Activated CD4-positive, alpha-beta memory T cell treated with anti-CD3 and anti-CD28 coated beads, Interleukin-2, amount 10 ng/mL, durations not matched to agents 7 days and 5 days (primary cell): ENCODE data around the gene WRNIP1. TPM values are rescaled to one million over a fixed set of nuclear protein-coding genes. Genes with fewer than 3 reads are reported as not detected.

Experiments used
- CTCF ChIA-PET: fragments of 350-600 bp; sonication (Branson Sonifier 250); formaldehyde crosslinking; loops from one replicate; lab custom pipeline; 2021; ENCODE audit warnings: antibody characterized with exemption, inconsistent platforms; lab: Charles Lee
- POLR2A ChIA-PET: fragments of 350-600 bp; sonication (Branson Sonifier 250); formaldehyde crosslinking; loops from one replicate; lab custom pipeline; 2021; ENCODE audit warnings: antibody characterized with exemption; lab: Charles Lee
- DNase-seq: peaks from one replicate; pipeline ENCODE4 v3.0.0-alpha.2; 2020
- H3K27ac Mint-ChIP-seq: one replicate; pipeline ENCODE4 v1.8.0; 2021; ENCODE audit warnings: mild to moderate bottlenecking, mixed read lengths
- H3K27me3 Mint-ChIP-seq: one replicate; pipeline ENCODE4 v1.8.0; 2021; ENCODE audit warnings: mixed read lengths
- H3K36me3 Mint-ChIP-seq: one replicate; pipeline ENCODE4 v1.8.0; 2021; ENCODE audit warnings: low read depth, mixed read lengths
- H3K4me1 Mint-ChIP-seq: one replicate; pipeline ENCODE4 v1.8.0; 2021; ENCODE audit warnings: mixed read lengths
- H3K4me3 Mint-ChIP-seq: one replicate; pipeline ENCODE4 v1.8.0; 2021; ENCODE audit warnings: mild to moderate bottlenecking, mixed read lengths
- H3K9me3 Mint-ChIP-seq: one replicate; pipeline ENCODE4 v1.8.0; 2021; ENCODE audit warnings: mixed read lengths
- total RNA-seq, 2 experiments: library from RNA; stranded (reverse); gene quantifications; one replicate each; pipeline ENCODE4 v1.2.3, GENCODE V29; 2021

The WRNIP1 gene
- total RNA-seq, 2 experiments from 2014 or later: 39.6 to 42.1 TPM

DNA sequence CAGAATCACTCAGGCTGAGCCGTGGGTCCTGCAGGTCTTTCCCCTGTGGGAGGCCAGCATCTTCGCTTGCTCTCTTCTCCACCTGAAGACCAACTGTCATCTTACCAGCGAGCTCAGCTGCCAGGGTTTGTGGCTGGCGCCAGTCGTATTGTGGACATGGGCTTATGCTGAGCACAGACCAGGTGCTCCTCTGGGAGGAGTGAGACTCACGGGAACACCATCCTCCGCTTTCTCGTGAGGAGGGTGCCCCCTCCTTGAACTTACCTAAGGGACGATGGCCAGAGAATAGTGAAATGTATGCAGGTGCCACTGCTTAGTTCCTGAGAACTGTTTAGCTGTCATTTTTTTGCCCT is 17.1 kb downstream of the WRNIP1 start:
- no peaks in the 10 kb centered on the region for H3K27me3 Mint-ChIP-seq
- ChIA-PET POLR2A (interaction anchor here (1.2 to 2.0 kb wide), 2 partner anchors 10 to 208 kb away, joined by 3 to 4 read pairs; no protein-coding TSS in a partner anchor), CTCF (interaction anchor here (1.0 kb wide), 1 partner anchor 9 kb away, joined by 3 read pairs; no protein-coding TSS in a partner anchor)
- peaks cover 6% of the 10 kb centered on the region for H3K4me1 Mint-ChIP-seq
- no peak for DNase-seq
- no peak overlapping the region for H3K27ac Mint-ChIP-seq
- peaks cover 48% of the 10 kb centered on the region for H3K36me3 Mint-ChIP-seq
- no peak overlapping the region for H3K4me3 Mint-ChIP-seq
- H3K9me3 Mint-ChIP-seq: no peaks in the 10 kb centered on the region

- Mint-ChIP-seq H3K27me3 (no peaks in the 10 kb centered on the region), H3K36me3 (peaks cover 51% of the 10 kb centered on the region), H3K27ac (no peak overlapping the region), H3K4me3 (no peak overlapping the region), H3K4me1 (peaks cover 6% of the 10 kb centered on the region), H3K9me3 (no peaks in the 10 kb centered on the region)
- DNase-seq: no peak
- ChIA-PET POLR2A (interaction anchor here (1.1 to 2.0 kb wide), 4 partner anchors 9 to 208 kb away, joined by 3 to 9 read pairs (median 4); partner anchors contain the start of gene SERPINB1), CTCF (interaction anchor here (1.0 to 2.0 kb wide), 4 partner anchors 9 to 16 kb away, joined by 3 to 8 read pairs (median 4); no protein-coding TSS in a partner anchor)
These were observed 17.6 kb downstream of the WRNIP1 start for GRCh38 chr6:2782825-2783187.

- Mint-ChIP-seq H3K27ac (no peak overlapping the region), H3K4me1 (peaks cover 6% of the 10 kb centered on the region), H3K36me3 (peaks cover 52% of the 10 kb centered on the region), H3K4me3 (no peak overlapping the region), H3K9me3 (no peaks in the 10 kb centered on the region), H3K27me3 (no peaks in the 10 kb centered on the region)
- ChIA-PET CTCF (interaction anchor here (1.0 to 2.0 kb wide), 4 partner anchors 8 to 16 kb away, joined by 3 to 8 read pairs (median 4); no protein-coding TSS in a partner anchor), POLR2A (interaction anchor here (1.1 to 2.0 kb wide), 5 partner anchors 9 to 207 kb away, joined by 3 to 9 read pairs (median 3); partner anchors contain the start of gene SERPINB1)
- no peak for DNase-seq
These were observed 18.2 kb downstream of the WRNIP1 start for GRCh38 chr6:2783188-2783963.

GRCh38 chr6:2784061-2784460 is 18.9 kb downstream of the WRNIP1 start:
- Mint-ChIP-seq H3K4me3 (no peak overlapping the region), H3K4me1 (peaks cover 6% of the 10 kb centered on the region), H3K27ac (no peak overlapping the region), H3K27me3 (no peaks in the 10 kb centered on the region), H3K36me3 (peaks cover 47% of the 10 kb centered on the region), H3K9me3 (no peaks in the 10 kb centered on the region)
- DNase-seq: no peak
- ChIA-PET CTCF (interaction anchor here (1.5 to 2.0 kb wide), 3 partner anchors 15 to 168 kb away, joined by 3 to 8 read pairs (median 4); no protein-coding TSS in a partner anchor), POLR2A (interaction anchor here (1.2 to 2.0 kb wide), 3 partner anchors 8 to 58 kb away, joined by 3 to 9 read pairs (median 4); partner anchors contain the start of gene SERPINB1)

- ChIA-PET CTCF (interaction anchor here (1.6 kb wide), 1 partner anchor 167 kb away, joined by 3 read pairs; no protein-coding TSS in a partner anchor), POLR2A (no interaction called here)
- peaks cover 40% of the 10 kb centered on the region for H3K36me3 Mint-ChIP-seq
- H3K4me1 Mint-ChIP-seq: peaks cover 6% of the 10 kb centered on the region
- no peaks in the 10 kb centered on the region for H3K27me3 Mint-ChIP-seq
- no peak for DNase-seq
- no peaks in the 10 kb centered on the region for H3K9me3 Mint-ChIP-seq
- no peak overlapping the region for H3K4me3 Mint-ChIP-seq
- no peak overlapping the region for H3K27ac Mint-ChIP-seq
These were observed 19.7 kb downstream of the WRNIP1 start for GRCh38 chr6:2784930-2785329.

DNA sequence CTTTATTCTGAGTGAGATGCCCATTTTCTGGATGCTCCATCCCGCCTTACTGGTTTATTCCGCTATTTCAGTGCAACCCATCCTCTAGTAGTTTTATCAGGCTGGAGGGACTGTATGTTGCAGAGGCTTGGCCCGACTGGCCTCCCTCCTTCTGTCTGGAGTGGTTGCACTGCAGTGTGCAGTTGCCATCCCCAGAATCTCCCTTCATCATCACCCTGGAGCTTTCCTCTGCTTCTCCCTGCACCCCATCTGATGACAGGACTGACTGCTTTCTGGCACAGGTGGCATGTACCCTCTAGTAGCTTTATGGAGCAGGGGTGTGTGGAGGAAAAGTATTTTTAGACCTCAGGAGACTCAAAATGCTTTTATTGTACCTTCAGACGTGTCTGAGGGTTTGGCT is 21.1 kb downstream of the WRNIP1 start:
- Mint-ChIP-seq H3K4me1 (peaks cover 11% of the 10 kb centered on the region), H3K9me3 (no peaks in the 10 kb centered on the region), H3K27ac (no peak overlapping the region), H3K36me3 (peaks cover 28% of the 10 kb centered on the region), H3K27me3 (no peaks in the 10 kb centered on the region), H3K4me3 (no peak overlapping the region)
- POLR2A ChIA-PET: no interaction called here
- no peak for DNase-seq
- CTCF ChIA-PET: no interaction called here

GRCh38 chr6:2790588-2791449 is 25.6 kb downstream of the WRNIP1 start:
- H3K4me3 Mint-ChIP-seq: no peak overlapping the region
- peak overlapping the region; percentile 57 for H3K27ac Mint-ChIP-seq
- peaks cover 21% of the 10 kb centered on the region for H3K36me3 Mint-ChIP-seq
- ChIA-PET CTCF (interaction anchor here (0.6 to 2.4 kb wide), 36 partner anchors 8 to 262 kb away, joined by 3 to 38 read pairs (median 4); partner anchors contain the start of genes MYLK4, SERPINB1 and WRNIP1), POLR2A (interaction anchor here (1.1 to 1.9 kb wide), 5 partner anchors 9 to 198 kb away, joined by 3 to 18 read pairs (median 7); partner anchors contain the start of genes SERPINB1 and WRNIP1)
- H3K9me3 Mint-ChIP-seq: no peaks in the 10 kb centered on the region
- DNase-seq: peak; percentile 71
- H3K4me1 Mint-ChIP-seq: peaks cover 38% of the 10 kb centered on the region
- H3K27me3 Mint-ChIP-seq: no peaks in the 10 kb centered on the region

GRCh38 chr6:2791450-2791974 is 26.3 kb downstream of the WRNIP1 start:
- Mint-ChIP-seq H3K27ac (peak overlapping the region; percentile 57), H3K36me3 (peaks cover 16% of the 10 kb centered on the region), H3K4me1 (peaks cover 41% of the 10 kb centered on the region), H3K9me3 (no peaks in the 10 kb centered on the region), H3K4me3 (no peak overlapping the region), H3K27me3 (no peaks in the 10 kb centered on the region)
- POLR2A ChIA-PET: interaction anchor here (0.6 to 1.9 kb wide), 8 partner anchors 8 to 198 kb away, joined by 3 to 18 read pairs (median 4); partner anchors contain the start of genes SERPINB1 and WRNIP1
- CTCF ChIA-PET: interaction anchor here (0.5 to 2.4 kb wide), 36 partner anchors 9 to 322 kb away, joined by 3 to 38 read pairs (median 4); partner anchors contain the start of genes MYLK4 and SERPINB1
- DNase-seq: no peak

GRCh38 chr6:2792330-2793110 is 27.3 kb downstream of the WRNIP1 start:
- Mint-ChIP-seq H3K9me3 (no peaks in the 10 kb centered on the region), H3K27me3 (no peaks in the 10 kb centered on the region), H3K4me1 (peaks cover 46% of the 10 kb centered on the region), H3K27ac (peak overlapping the region; percentile 86), H3K36me3 (peaks cover 10% of the 10 kb centered on the region), H3K4me3 (no peak overlapping the region)
- DNase-seq: no peak
- ChIA-PET CTCF (interaction anchor here (1.0 to 2.4 kb wide), 19 partner anchors 8 to 197 kb away, joined by 3 to 38 read pairs (median 7); partner anchors contain the start of genes MYLK4 and SERPINB1), POLR2A (interaction anchor here (0.6 to 2.0 kb wide), 4 partner anchors 9 to 197 kb away, joined by 3 to 18 read pairs (median 7); partner anchors contain the start of gene SERPINB1)

DNA sequence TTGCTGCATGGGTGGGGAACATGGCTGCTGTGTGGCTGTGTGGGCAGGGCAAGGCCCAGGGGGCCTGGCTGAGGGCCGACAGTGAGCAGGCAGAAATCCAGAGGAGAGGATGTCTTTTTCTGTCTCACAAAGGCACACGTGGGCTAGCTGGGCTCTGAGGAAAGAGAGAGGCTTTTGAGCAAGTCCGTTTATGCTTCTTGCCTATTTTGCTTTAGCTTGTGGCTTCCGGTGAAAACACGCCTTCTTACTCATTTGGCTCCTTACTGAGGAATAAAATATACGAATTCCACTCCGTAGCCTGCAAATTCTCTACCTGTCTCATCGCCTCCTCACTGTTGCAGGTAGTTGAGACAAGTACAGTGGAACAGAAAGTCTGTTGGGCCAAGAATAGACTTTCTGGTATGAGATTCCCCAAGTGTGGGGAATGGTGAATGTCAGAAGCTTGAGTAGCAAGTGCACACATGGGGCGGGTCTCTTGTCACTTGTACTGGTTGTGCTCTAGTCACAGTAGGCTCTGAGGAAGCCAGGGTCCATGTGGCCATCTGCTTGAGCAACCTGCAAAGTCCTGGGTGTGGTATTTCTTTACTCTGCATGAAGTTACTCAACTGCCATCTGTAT is 28.4 kb downstream of the WRNIP1 start:
- H3K9me3 Mint-ChIP-seq: no peaks in the 10 kb centered on the region
- CTCF ChIA-PET: interaction anchor here (0.8 to 1.5 kb wide), 6 partner anchors 43 to 657 kb away, joined by 3 to 6 read pairs (median 4); partner anchors contain the start of gene MYLK4
- peak overlapping the region; percentile 19 for H3K4me3 Mint-ChIP-seq
- DNase-seq: peak; percentile 38
- POLR2A ChIA-PET: interaction anchor here (1.0 to 2.0 kb wide), 4 partner anchors 25 to 196 kb away, joined by 3 to 10 read pairs (median 4); partner anchors contain the start of gene SERPINB1
- H3K4me1 Mint-ChIP-seq: peaks cover 55% of the 10 kb centered on the region
- H3K27me3 Mint-ChIP-seq: no peaks in the 10 kb centered on the region
- peaks cover 5% of the 10 kb centered on the region for H3K36me3 Mint-ChIP-seq
- peak overlapping the region; percentile 86 for H3K27ac Mint-ChIP-seq
